ENCODE results near the gene PLOD1.

DNA sequence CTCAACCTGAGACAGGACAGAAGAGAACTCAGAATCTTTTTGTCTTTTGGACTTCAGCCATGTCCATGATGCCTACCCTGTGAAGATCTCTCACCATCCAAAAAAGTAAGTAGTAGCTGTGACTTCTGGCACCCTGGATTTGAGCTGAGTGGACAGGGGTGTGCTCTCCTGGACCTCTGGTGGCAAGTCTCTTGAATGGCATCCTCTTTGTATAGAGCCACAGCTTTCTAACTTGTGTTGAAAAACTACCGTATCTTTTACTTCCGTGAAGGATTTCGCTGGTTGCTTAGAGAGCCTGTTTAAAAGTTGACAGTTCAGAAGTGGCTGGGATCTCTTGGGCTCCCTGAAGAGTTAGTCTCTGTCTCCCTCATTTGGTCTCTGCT lies 47.5 kb downstream of the PLOD1 start:
- TF ChIP-seq, protein P1, sequence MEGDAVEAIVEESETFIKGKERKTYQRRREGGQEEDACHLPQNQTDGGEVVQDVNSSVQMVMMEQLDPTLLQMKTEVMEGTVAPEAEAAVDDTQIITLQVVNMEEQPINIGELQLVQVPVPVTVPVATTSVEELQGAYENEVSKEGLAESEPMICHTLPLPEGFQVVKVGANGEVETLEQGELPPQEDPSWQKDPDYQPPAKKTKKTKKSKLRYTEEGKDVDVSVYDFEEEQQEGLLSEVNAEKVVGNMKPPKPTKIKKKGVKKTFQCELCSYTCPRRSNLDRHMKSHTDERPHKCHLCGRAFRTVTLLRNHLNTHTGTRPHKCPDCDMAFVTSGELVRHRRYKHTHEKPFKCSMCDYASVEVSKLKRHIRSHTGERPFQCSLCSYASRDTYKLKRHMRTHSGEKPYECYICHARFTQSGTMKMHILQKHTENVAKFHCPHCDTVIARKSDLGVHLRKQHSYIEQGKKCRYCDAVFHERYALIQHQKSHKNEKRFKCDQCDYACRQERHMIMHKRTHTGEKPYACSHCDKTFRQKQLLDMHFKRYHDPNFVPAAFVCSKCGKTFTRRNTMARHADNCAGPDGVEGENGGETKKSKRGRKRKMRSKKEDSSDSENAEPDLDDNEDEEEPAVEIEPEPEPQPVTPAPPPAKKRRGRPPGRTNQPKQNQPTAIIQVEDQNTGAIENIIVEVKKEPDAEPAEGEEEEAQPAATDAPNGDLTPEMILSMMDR (IDR thresholded peaks at IDR 0.05; ENCODE audit: low read length), result peak; percentile 45
- no peak for TF ChIP-seq EZH2 (IDR thresholded peaks at IDR 0.05; ENCODE audit: borderline replicate concordance, low read length)
